Occipital lobe (tissue), 2 donors: ENCODE measurements around the gene HOOK2. TPM values are rescaled to one million over a fixed set of nuclear protein-coding genes. Genes with fewer than 3 reads are reported as not detected.

ENCODE experiments used
- DNase-seq: peaks from one replicate; lab custom pipeline; 2025; lab: John Stamatoyannopoulos, UW
- total RNA-seq: library from RNA; depleted of rRNA; stranded (reverse); fragments of >200 nt; gene quantifications from one replicate; pipeline ENCODE4 v1.2.3, GENCODE V29; 2014

The HOOK2 gene
- total RNA-seq, 1 donor from 2014 or later = 20.3 TPM

DNA sequence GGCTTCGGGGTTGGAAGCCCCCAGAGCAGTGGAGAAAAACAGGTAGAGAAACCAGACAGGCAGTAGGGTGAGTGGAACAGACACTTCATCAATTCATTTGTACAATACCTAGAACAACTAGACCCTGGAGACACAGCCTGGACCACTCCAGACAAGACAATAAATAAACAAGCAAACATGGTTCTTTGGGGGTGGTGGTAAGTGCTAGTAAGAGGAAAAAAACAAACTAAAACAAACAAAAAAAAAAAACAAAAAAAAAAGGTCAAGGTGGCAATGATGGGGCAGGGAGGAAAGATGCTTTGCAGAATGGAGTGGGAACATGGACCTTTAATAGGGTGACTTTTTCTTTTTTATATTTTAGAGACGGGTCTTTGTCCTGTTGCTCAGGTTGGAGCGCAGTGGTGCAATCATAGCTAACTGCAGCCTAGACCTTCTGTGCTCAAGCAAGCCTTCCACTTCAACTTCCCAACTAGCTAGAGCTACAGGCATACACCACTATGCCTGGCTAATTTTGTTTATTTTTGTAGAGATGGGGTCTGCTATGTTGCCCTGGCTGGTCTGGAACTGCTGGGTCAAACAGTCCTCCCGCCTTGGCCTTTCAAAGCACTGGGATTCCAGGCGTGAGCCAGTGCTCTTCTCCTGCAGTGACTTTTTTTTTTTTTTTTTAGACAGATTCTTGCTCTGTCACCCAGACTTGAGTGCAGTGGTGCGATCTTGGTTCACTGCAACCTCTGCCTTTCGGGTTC, 19.0 kb upstream of the HOOK2 start:
- DNase-seq = no peak

DNA sequence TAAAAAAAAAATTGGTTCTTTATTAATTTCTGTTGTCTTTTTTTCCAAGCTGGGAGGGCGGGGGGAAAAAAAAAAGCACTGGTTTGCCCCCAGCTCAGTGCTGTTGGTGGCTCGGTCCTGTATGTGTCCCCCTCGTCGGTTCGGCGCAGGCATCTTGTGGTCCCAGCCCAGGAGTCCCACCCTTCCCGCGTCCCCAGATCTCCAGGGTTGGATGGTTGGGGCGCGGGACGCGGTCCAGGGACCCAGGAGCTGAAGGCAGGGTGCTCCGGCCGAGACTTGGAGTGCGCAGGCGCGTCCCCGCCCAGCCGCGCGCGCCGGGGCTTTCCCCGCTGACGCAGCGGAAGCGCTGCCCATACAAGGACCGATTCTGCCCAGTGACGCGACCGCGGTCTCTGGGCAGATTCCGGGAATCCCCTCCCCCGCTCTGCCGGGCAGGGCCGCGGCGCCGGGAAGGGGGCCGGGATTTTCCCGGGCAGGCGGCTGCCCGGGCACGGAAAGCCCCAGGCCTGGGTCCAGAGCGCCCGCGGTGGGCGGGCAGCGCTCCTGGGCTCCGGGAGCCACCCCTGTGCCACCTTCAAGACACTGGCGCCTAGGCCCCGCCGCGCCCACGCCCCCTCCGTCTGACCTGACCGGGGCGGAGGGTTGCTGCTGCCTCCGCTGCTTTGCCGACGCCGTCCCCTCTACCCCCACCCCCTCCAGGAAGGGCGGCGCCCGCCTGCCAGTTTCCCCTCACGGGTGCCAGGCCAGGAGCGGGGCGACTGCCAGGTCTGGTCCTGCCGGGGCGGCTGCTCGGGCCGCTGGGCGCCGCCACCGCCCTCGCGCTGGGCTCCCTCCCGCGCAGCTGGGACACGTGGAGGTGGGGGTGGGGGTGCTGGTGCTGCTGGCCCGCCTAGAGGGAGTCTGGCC, 18.2 kb upstream of the HOOK2 start:
- peak; percentile 80 for DNase-seq

GRCh38 chr19:12792853-12793289, 17.5 kb upstream of the HOOK2 start:
- DNase-seq = no peak

DNA sequence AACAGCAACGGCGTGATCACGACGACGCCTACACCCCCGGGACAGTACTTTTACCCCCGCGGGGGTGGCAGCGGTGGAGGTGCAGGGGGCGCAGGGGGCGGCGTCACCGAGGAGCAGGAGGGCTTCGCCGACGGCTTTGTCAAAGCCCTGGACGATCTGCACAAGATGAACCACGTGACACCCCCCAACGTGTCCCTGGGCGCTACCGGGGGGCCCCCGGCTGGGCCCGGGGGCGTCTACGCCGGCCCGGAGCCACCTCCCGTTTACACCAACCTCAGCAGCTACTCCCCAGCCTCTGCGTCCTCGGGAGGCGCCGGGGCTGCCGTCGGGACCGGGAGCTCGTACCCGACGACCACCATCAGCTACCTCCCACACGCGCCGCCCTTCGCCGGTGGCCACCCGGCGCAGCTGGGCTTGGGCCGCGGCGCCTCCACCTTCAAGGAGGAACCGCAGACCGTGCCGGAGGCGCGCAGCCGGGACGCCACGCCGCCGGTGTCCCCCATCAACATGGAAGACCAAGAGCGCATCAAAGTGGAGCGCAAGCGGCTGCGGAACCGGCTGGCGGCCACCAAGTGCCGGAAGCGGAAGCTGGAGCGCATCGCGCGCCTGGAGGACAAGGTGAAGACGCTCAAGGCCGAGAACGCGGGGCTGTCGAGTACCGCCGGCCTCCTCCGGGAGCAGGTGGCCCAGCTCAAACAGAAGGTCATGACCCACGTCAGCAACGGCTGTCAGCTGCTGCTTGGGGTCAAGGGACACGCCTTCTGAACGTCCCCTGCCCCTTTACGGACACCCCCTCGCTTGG, 16.9 kb upstream of the HOOK2 start:
- DNase-seq = peak; percentile 55

DNA sequence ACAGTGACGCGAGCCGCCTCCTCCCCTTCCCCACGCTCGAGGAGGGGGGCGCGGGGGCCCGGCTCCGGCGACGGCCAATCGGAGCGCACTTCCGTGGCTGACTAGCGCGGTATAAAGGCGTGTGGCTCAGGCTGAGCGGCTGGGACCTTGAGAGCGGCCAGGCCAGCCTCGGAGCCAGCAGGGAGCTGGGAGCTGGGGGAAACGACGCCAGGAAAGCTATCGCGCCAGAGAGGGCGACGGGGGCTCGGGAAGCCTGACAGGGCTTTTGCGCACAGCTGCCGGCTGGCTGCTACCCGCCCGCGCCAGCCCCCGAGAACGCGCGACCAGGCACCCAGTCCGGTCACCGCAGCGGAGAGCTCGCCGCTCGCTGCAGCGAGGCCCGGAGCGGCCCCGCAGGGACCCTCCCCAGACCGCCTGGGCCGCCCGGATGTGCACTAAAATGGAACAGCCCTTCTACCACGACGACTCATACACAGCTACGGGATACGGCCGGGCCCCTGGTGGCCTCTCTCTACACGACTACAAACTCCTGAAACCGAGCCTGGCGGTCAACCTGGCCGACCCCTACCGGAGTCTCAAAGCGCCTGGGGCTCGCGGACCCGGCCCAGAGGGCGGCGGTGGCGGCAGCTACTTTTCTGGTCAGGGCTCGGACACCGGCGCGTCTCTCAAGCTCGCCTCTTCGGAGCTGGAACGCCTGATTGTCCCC, 16.1 kb upstream of the HOOK2 start, which contains the start of gene JUNB:
Gene JUNB (plus strand): TSS at position 142 of the 706 bp plus-strand sequence. CDS start 286 bp downstream, at position 428.
- peak; percentile 97 for DNase-seq

GRCh38 chr19:12790628-12791344, 15.4 kb upstream of the HOOK2 start:
- no peak for DNase-seq

DNA sequence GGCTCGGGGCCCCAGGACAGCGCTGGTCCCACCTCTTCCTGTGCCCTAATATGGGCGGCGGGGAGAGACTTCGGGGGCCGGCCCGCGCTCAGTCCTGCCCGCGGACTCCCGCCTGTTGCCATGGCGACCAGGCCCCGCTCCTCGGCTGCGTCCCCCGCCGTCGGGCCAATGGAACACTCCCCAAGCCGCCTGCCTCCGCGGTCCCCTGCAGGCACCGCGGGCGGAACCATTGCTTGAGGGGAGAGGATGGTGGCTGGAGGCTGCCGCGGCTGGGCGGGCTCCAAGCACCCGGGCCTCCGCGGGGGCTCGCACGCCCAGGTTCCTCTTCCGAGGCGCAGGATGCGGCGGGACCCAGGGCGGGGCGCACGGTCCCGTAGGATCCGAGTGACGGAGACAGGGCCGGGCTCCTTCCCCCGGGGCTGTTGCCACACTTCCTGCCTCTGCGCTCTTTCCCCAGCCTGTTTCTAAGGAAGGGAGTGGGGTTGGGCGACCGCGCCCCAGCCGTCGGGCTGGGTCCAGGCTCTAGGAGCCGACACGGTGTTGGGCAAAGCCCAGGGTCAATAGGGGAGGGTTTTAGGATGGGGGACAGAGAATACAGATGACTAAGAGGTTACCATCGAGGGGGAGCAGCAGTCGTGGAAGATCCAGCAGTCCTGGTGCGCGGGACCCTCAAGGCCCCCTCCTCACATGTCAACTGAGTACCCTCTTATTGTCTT, 14.7 kb upstream of the HOOK2 start:
- DNase-seq = peak; percentile 95

DNA sequence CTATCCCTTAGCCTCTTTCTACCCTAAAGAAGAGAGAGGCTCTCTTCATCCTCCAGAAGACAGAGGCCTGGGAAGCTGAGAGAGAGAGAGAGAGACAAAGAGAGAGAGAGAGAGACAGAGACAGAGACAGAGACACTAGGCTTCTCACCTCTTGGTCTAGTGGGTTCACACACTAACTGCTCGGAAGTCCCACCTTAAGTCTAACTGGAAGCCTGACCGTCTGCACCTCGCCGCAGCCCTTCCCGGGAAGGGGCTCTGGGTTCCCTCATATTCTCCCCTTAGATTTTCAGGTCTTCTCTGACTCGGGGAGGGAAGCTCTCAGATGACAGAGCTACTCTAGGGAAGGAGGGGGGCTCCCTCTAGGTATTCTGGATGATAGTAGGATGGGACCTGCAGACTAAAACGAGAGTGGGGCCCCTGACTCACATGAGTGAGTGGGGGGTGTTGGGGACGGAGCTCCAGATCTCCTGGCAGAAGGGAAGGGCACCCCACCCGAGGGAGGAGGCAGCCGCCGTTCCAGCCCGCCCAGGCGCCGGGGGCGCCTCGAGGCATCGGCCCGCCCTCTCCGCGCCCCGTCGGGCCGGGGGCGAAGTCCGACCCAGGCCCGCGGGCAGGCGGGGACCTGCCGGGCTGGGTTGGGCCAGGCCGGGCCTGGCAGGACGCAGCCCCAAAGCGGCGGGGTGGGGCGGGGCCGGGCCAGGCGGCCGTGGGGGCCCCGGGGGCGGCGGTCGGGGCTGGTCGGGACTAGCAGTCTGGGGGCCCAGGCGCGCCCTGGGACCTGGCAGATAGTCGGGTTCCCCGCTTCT, 13.9 kb upstream of the HOOK2 start:
- DNase-seq = no peak

DNA sequence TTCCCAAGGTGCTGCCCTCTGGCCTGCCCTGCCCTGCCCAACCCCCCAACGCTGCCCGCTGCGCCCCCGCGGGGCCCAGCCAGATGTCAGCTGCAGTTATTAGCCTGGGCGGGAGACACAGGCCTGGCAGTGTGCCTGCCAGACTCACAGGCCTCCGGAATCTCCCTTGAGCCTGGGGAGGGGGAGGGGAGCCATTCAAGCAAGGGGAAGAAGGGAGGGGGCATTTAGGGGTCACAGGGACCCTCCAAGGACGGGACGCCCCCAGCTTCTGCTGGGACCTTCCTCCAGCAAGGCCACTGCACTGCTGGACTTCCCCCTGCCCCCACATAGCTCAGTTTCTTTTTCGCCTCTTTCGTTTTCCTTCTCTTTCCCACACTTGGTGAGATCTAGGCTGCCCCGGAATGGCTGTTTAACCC, 13.3 kb upstream of the HOOK2 start:
- peak; percentile 45 for DNase-seq

DNA sequence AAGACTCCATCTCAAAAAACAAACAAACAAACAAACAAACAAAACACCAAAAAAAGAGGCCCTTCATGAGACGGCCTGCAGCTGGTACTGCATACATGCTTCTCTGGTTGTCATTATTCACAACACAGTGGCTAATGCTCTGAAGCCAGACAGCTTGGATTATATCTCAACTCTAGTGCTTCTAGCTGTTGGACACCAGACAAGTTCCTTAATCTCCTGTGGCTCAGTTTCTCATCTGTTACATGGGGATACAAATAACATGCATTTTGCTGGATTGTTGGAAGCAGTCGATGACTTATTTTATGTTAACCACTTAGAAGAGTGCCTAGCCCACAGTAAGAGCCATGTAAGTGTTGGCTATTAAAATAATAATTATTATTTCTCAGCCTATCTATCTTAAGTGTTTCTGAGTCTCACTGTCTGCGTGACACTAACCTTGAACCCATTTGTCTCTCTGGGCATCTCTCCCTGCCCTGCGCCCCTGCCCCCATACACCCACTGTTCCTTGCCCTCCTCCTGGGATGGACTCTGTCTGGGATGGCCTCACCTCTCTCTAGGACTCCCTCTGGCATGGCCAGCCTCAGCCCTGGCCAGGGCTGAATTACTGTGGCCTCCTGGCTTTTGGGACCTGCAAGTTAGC, 12.8 kb upstream of the HOOK2 start:
- DNase-seq = no peak

- no peak for DNase-seq
Measured at GRCh38 chr19:12787458-12787857, 12.1 kb upstream of the HOOK2 start.

DNA sequence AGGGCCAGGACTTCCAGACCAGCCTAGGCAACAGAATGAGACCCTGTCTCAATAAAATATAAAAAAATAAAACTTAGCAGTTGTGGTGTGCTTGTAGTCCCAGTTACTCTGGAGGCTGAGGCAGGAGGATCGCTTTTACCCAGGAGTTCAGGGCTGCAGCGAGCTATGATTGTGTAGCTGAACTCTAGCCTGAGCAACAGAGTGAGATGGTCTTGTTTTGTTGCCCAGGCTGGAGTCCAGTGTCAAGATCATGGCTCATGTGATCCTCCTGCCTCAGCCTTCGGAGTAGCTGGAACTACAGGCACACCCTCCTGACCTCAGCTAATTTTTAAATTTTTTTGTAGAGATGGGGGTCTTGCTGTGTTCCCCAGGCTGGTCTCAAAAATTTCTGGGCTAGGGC, 11.6 kb upstream of the HOOK2 start:
- DNase-seq = no peak

GRCh38 chr19:12786141-12786870, 11.0 kb upstream of the HOOK2 start:
- DNase-seq = peak; percentile 32

GRCh38 chr19:12785431-12786031, 10.2 kb upstream of the HOOK2 start:
- DNase-seq = no peak

DNA sequence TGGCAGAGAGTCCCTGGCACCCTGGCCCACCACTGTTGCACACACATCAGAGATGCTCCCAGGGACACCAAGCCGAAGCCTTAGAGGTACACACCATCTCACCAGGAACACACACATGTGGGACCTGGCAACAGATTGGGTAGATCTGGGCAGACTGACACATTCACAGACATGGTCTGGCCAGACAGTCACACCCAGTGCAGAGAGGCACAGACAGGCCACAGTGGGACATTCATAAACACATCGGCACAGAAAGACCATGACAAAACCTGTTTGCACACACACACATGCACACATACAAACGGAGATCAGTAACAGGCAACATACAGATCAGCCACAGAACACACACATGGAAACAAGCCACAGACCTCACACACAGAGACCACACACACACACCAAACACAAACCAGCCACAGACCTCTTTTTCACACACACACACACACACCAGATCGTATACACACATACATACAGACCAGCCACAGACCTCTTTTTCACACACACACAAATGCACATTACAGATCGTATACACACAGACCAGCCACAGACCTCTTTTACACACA, 9.6 kb upstream of the HOOK2 start:
- DNase-seq = no peak

DNA sequence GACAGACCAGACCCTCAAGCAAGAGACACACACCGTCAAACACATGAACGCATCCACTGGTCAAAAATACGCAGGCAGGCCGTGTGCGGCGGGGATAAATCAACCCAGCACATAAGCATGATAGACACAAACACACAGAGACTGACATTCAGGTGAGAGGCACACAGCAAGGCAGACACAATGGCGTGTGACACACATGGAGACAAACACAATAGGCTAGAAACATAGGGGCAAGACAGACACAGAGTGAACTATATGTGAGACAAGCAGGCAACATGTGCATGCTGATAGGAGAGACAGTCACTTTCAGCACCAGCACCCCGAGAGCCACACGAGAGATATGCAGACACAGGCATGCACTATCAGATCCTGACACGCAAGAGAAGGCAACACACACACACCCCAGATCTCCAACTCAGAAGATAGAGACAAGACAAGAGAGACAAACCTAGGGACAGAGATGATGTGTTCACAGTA, 9.1 kb upstream of the HOOK2 start:
- DNase-seq = no peak
